Activated naive CD4-positive, alpha-beta T cell treated with anti-CD3 and anti-CD28 coated beads, Interleukin-2, amount 50 U/mL, for 72 hours (primary cell): ENCODE data around the gene CDC23. TPM values are rescaled to one million over a fixed set of nuclear protein-coding genes. Genes with fewer than 3 reads are reported as not detected.
"Not testable (repeated sequence)": the region's sequence is repeated elsewhere in the genome, so short reads cannot be mapped to it uniquely, and the experiment has no call there.

ENCODE experiments used
- ATAC-seq, 2 donors: fragments of 150-1000 bp; cut with Tn5 transposase; 2 replicates each; pipeline ENCODE4 v1.10.0; 2021; ENCODE audit warnings: mild to moderate bottlenecking in 2 of 2, moderate library complexity in 2 of 2
- DNase-seq, 2 donors: peaks; one replicate each; pipeline ENCODE4 v3.0.0; 2021 to 2022; ENCODE audit warnings: low spot score in 2 of 2
- H3K27ac Mint-ChIP-seq, 2 donors: one replicate each; pipeline ENCODE4 v1.8.0; 2022; ENCODE audit warnings: mild to moderate bottlenecking in 2 of 2, mixed read lengths in 2 of 2
- H3K36me3 Mint-ChIP-seq, 2 donors: one replicate each; pipeline ENCODE4 v1.8.0; 2022; ENCODE audit warnings: mixed read lengths in 2 of 2
- H3K9me3 Mint-ChIP-seq, 2 donors: one replicate each; pipeline ENCODE4 v1.8.0; 2022; ENCODE audit warnings: mixed read lengths in 2 of 2
- total RNA-seq, 2 donors: library from RNA; stranded (reverse); gene quantifications; one replicate each; pipeline ENCODE4 v1.2.3, GENCODE V29; 2022

Gene CDC23
- total RNA-seq, 2 donors from 2014 or later: 38.4 to 56.6 TPM

- DNase-seq: peak in 1 of 2 donors; percentile 11
- ATAC-seq: peak in 1 of 2 donors; percentile 21
- Mint-ChIP-seq H3K27ac (no peak overlapping the region), H3K36me3 (peaks cover 0 to 8% of the 10 kb centered on the region in 2 donors), H3K9me3 (no peaks in the 10 kb centered on the region)
Observed at GRCh38 chr5:138177941-138178515, 35.1 kb downstream of the CDC23 start.

- Mint-ChIP-seq H3K36me3 (peaks cover 20 to 27% of the 10 kb centered on the region in 2 donors), H3K27ac (no peak overlapping the region), H3K9me3 (no peaks in the 10 kb centered on the region)
- DNase-seq: no peak
- no peak for ATAC-seq
Observed at GRCh38 chr5:138170299-138170698, 42.8 kb downstream of the CDC23 start.

- ATAC-seq (no peak), DNase-seq (no peak)
- H3K27ac Mint-ChIP-seq: no peak overlapping the region
- no peaks in the 10 kb centered on the region for H3K9me3 Mint-ChIP-seq
- H3K36me3 Mint-ChIP-seq: peaks cover 31 to 38% of the 10 kb centered on the region in 2 donors
Observed at GRCh38 chr5:138169124-138169523, 44.0 kb downstream of the CDC23 start.

- H3K9me3 Mint-ChIP-seq: no peaks in the 10 kb centered on the region
- no peak for DNase-seq
- no peak for ATAC-seq
- H3K36me3 Mint-ChIP-seq: peaks cover 51 to 52% of the 10 kb centered on the region in 2 donors
- H3K27ac Mint-ChIP-seq: peak overlapping the region in 1 of 2 donors; percentile 6
Observed at GRCh38 chr5:138163721-138164120, 49.4 kb downstream of the CDC23 start.

- ATAC-seq (no peak), DNase-seq (no peak)
- H3K27ac Mint-ChIP-seq: no peak overlapping the region
- no peaks in the 10 kb centered on the region for H3K9me3 Mint-ChIP-seq
- peaks cover 46 to 57% of the 10 kb centered on the region in 2 donors for H3K36me3 Mint-ChIP-seq
Observed at GRCh38 chr5:138160706-138161105, 52.4 kb downstream of the CDC23 start.

GRCh38 chr5:138159666-138160065 is 53.5 kb downstream of the CDC23 start:
- no peak overlapping the region for H3K27ac Mint-ChIP-seq
- H3K36me3 Mint-ChIP-seq: peaks cover 40 to 46% of the 10 kb centered on the region in 2 donors
- no peaks in the 10 kb centered on the region for H3K9me3 Mint-ChIP-seq
- no peak for DNase-seq
- no peak for ATAC-seq

GRCh38 chr5:138157626-138158025 is 55.5 kb downstream of the CDC23 start:
- DNase-seq: no peak
- ATAC-seq: no peak
- H3K9me3 Mint-ChIP-seq: no peaks in the 10 kb centered on the region
- H3K36me3 Mint-ChIP-seq: peaks cover 21 to 32% of the 10 kb centered on the region in 2 donors
- H3K27ac Mint-ChIP-seq: peak overlapping the region in 1 of 2 donors; percentile 48

GRCh38 chr5:138155977-138156376 is 57.1 kb downstream of the CDC23 start:
- not testable (repeated sequence) for DNase-seq, ATAC-seq, H3K9me3 Mint-ChIP-seq, H3K27ac Mint-ChIP-seq
- peaks cover 21 to 28% of the 10 kb centered on the region in 2 donors for H3K36me3 Mint-ChIP-seq

GRCh38 chr5:138149530-138149929 is 63.6 kb downstream of the CDC23 start:
- Mint-ChIP-seq H3K27ac (no peak overlapping the region), H3K36me3 (no peaks in the 10 kb centered on the region), H3K9me3 (no peaks in the 10 kb centered on the region)
- no peak for DNase-seq
- no peak for ATAC-seq

- Mint-ChIP-seq H3K9me3 (no peaks in the 10 kb centered on the region), H3K27ac (no peak overlapping the region), H3K36me3 (no peaks in the 10 kb centered on the region)
- ATAC-seq: no peak
- no peak for DNase-seq
Observed at GRCh38 chr5:138148811-138149210, 64.3 kb downstream of the CDC23 start.

- not testable (repeated sequence) for H3K9me3 Mint-ChIP-seq, H3K36me3 Mint-ChIP-seq, ATAC-seq, DNase-seq, H3K27ac Mint-ChIP-seq
Observed at GRCh38 chr5:138143578-138143977, 69.5 kb downstream of the CDC23 start.

GRCh38 chr5:138141734-138142133 is 71.4 kb downstream of the CDC23 start:
- Mint-ChIP-seq H3K9me3 (no peaks in the 10 kb centered on the region), H3K36me3 (no peaks in the 10 kb centered on the region), H3K27ac (no peak overlapping the region)
- DNase-seq (no peak), ATAC-seq (no peak)

GRCh38 chr5:138140268-138140667 is 72.9 kb downstream of the CDC23 start:
- no peak for DNase-seq

GRCh38 chr5:138139781-138140090 is 73.4 kb downstream of the CDC23 start:
- no peak for DNase-seq
- Mint-ChIP-seq H3K27ac (no peak overlapping the region), H3K36me3 (no peaks in the 10 kb centered on the region), H3K9me3 (no peaks in the 10 kb centered on the region)
- ATAC-seq: no peak

More at GRCh38 chr5:138140268-138140667, 72.9 kb downstream of the CDC23 start:
- H3K36me3 Mint-ChIP-seq: no peaks in the 10 kb centered on the region
- H3K9me3 Mint-ChIP-seq: no peaks in the 10 kb centered on the region
- H3K27ac Mint-ChIP-seq: no peak overlapping the region
- ATAC-seq: no peak

GRCh38 chr5:138138949-138139780 is 74.0 kb downstream of the CDC23 start, which contains the start of gene NME5:
NME5 (minus strand) TSS chr5:138139428; CDS start chr5:138138780, 648 bp downstream.
- peak in 1 of 2 donors; percentile 18 for ATAC-seq
- H3K36me3 Mint-ChIP-seq: no peaks in the 10 kb centered on the region
- no peak for DNase-seq
- H3K27ac Mint-ChIP-seq: no peak within 1 kb of the TSS
- no peaks in the 10 kb centered on the region for H3K9me3 Mint-ChIP-seq
